Spleen (tissue), 11 donors: ENCODE measurements around the gene IL18BP. TPM values are rescaled to one million over a fixed set of nuclear protein-coding genes. Genes with fewer than 3 reads are reported as not detected.

ENCODE experiments used
- DNase-seq: peaks from one replicate; pipeline ENCODE4 v3.0.0-alpha.2; 2020
- H3K27ac ChIP-seq, 8 donors: fragments of 200-600 bp; sonication (generic) in 7 of 8; 1 replicate in 4 of 8; 2 replicates in 4 of 8; pipeline versions ENCODE4 v1.5.0 to v1.8.0; 2016 to 2021; ENCODE audit warnings: inconsistent platforms in 4 of 8, mild to moderate bottlenecking in 4 of 8, moderate library complexity in 1 of 8
- H3K27me3 ChIP-seq, 7 donors: fragments of 200-600 bp; sonication (generic) in 6 of 7; replicated peaks in 1 of 7; 1 replicate in 4 of 7; 2 replicates in 3 of 7; pipeline versions ENCODE4 v1.5.0 to v1.8.0; 2016 to 2021; ENCODE audit warnings: inconsistent platforms in 3 of 7, mild to moderate bottlenecking in 1 of 7
- H3K36me3 ChIP-seq, 6 donors: fragments of 200-600 bp; sonication (generic) in 5 of 6; 1 replicate in 4 of 6; 2 replicates in 2 of 6; pipeline versions ENCODE4 v1.5.0 to v1.8.0; 2016 to 2021; ENCODE audit warnings: inconsistent platforms in 2 of 6
- H3K4me1 ChIP-seq, 6 donors: fragments of 200-600 bp; sonication (generic) in 5 of 6; 1 replicate in 3 of 6; 2 replicates in 3 of 6; pipeline versions ENCODE4 v1.5.0 to v1.8.0; 2016 to 2021; ENCODE audit warnings: inconsistent platforms in 3 of 6
- H3K4me3 ChIP-seq, 8 donors: fragments of 200-600 bp; sonication (generic) in 7 of 8; 1 replicate in 4 of 8; 2 replicates in 4 of 8; pipeline versions ENCODE4 v1.5.0 to v1.8.0; 2016 to 2021; ENCODE audit warnings: inconsistent platforms in 4 of 8, mild to moderate bottlenecking in 4 of 8, moderate library complexity in 2 of 8
- H3K9me3 ChIP-seq, 8 donors: fragments of 200-600 bp; sonication (generic) in 7 of 8; 1 replicate in 4 of 8; 2 replicates in 4 of 8; pipeline versions ENCODE4 v1.5.0 to v1.8.0; 2016 to 2021; ENCODE audit warnings: inconsistent platforms in 4 of 8
- POLR2A ChIP-seq, 3 donors: fragments of 450-650 bp; IDR thresholded peaks; one replicate each; pipeline ENCODE4 v1.5.1; 2017; ENCODE audit warnings: antibody characterized with exemption in 3 of 3, mild to moderate bottlenecking in 1 of 3
- POLR2AphosphoS5 ChIP-seq, 3 donors: sonication (generic); formaldehyde crosslinking; IDR thresholded peaks; one replicate each; pipeline ENCODE4 v1.5.1; 2017; ENCODE audit warnings: antibody characterized with exemption in 3 of 3
- WGBS, 5 donors: extraction: QIAGEN DNeasy Blood & Tissue Kit in 3 of 5; methylation state at CpG; one replicate each; pipeline versions ENCODE4 v1.1.5 to v1.1.7; 2013 to 2018; 5-methylcytosine and 5-hydroxymethylcytosine counted together
- intact Hi-C: fragments of 100-400 bp; cut with DNase I; formaldehyde crosslinking; loops from one replicate; pipeline ENCODE4 v1.15.0; 2023; ENCODE audit warnings: low total_unique reads
- polyA plus RNA-seq, 3 donors: library from polyadenylated mRNA; stranded (reverse); fragments of 200-250 nt; gene quantifications; one replicate each; pipeline ENCODE4 v1.2.1, GENCODE V29; 2013
- total RNA-seq, 7 donors: library from RNA; depleted of rRNA in 3 of 7; stranded (reverse); fragments of >200 nt in 3 of 7; fragmentation: NEBNext Ultra II Directional in 4 of 7; extraction: Animal tissue kit (Norgen Biotek cat#: 25700) in 4 of 7; gene quantifications; one replicate each; pipeline versions ENCODE4 v1.1.0 to v1.2.1, GENCODE V29; 2016 to 2021
- TF ChIP-seq, protein P1 (sequence below), 11 experiments: fragments of 200-600 bp in 7 of 11; fragments of 450-650 bp in 4 of 11; sonication (generic) in 4 of 11; IDR thresholded peaks in 8 of 11; conservative IDR thresholded peaks in 3 of 11; 1 replicate in 7 of 11; 2 replicates in 4 of 11; pipeline versions ENCODE4 v1.4.0 to v1.8.0; 2016 to 2021; ENCODE audit warnings: antibody characterized with exemption in 11 of 11, inconsistent platforms in 4 of 11, mild to moderate bottlenecking in 1 of 11
- donor health status: healthy with polysubstance abuse.
- donor health status: DM: no; HTN: no; CAD: no; lungs with moderate emphysema.
- donor health status: DM: no; HTN: no; CAD: no.
- donor health status: Bipolar disorder and iron deficiency.
- donor health status: healthy.
- donor health status: DM: no; HTN: no; CAD: no.
- donor health status: DM: yes; HTN: yes; CAD: no.

The IL18BP gene
- total and polyA plus RNA-seq, 10 donors = 13.8 to 84.2 (median 46.7) TPM

- intact Hi-C loops = no loop called here
- DNase-seq = no peak
- 86 to 96% (median 91%) methylated on average over 3 of the region's 3 CpGs for WGBS, 5 donors
- H3K9me3 ChIP-seq = no peaks in the 10 kb centered on the region
- no peaks in the 10 kb centered on the region for H3K27me3 ChIP-seq
- TF ChIP-seq POLR2AphosphoS5 (IDR thresholded peaks at IDR 0.05) (no peak), POLR2A (IDR thresholded peaks at IDR 0.05) (no peak)
- TF ChIP-seq, protein P1, sequence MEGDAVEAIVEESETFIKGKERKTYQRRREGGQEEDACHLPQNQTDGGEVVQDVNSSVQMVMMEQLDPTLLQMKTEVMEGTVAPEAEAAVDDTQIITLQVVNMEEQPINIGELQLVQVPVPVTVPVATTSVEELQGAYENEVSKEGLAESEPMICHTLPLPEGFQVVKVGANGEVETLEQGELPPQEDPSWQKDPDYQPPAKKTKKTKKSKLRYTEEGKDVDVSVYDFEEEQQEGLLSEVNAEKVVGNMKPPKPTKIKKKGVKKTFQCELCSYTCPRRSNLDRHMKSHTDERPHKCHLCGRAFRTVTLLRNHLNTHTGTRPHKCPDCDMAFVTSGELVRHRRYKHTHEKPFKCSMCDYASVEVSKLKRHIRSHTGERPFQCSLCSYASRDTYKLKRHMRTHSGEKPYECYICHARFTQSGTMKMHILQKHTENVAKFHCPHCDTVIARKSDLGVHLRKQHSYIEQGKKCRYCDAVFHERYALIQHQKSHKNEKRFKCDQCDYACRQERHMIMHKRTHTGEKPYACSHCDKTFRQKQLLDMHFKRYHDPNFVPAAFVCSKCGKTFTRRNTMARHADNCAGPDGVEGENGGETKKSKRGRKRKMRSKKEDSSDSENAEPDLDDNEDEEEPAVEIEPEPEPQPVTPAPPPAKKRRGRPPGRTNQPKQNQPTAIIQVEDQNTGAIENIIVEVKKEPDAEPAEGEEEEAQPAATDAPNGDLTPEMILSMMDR (IDR thresholded peaks at IDR 0.05 in 8 of 11, conservative IDR thresholded peaks at IDR 0.05 in 3 of 11) = no peak
- H3K27ac ChIP-seq = no peak overlapping the region
- no peak overlapping the region for H3K4me3 ChIP-seq
- peaks cover 0 to 28% (median 0%) of the 10 kb centered on the region in 6 donors for H3K36me3 ChIP-seq
- peaks cover 22 to 85% (median 57%) of the 10 kb centered on the region in 6 donors for H3K4me1 ChIP-seq
Observed at GRCh38 chr11:71994786-71995185, 3.9 kb upstream of the IL18BP start.

- peaks cover 25 to 89% (median 66%) of the 10 kb centered on the region in 6 donors for H3K4me1 ChIP-seq
- TF ChIP-seq POLR2AphosphoS5 (IDR thresholded peaks at IDR 0.05) (no peak), POLR2A (IDR thresholded peaks at IDR 0.05) (no peak)
- TF ChIP-seq, protein P1 (IDR thresholded peaks at IDR 0.05 in 8 of 11, conservative IDR thresholded peaks at IDR 0.05 in 3 of 11) = no peak
- H3K4me3 ChIP-seq = no peak overlapping the region
- peaks cover 0 to 28% (median 4%) of the 10 kb centered on the region in 6 donors for H3K36me3 ChIP-seq
- H3K9me3 ChIP-seq = no peaks in the 10 kb centered on the region
- DNase-seq = no peak
- H3K27me3 ChIP-seq = no peaks in the 10 kb centered on the region
- 86 to 98% (median 93%) methylated on average over 3 of the region's 3 CpGs for WGBS, 5 donors
- intact Hi-C loops = no loop called here
- peak overlapping the region in 1 of 8 donors; percentile 84 for H3K27ac ChIP-seq
Observed at GRCh38 chr11:71995726-71996291, 2.9 kb upstream of the IL18BP start.

GRCh38 chr11:71996517-71996916 lies 2.2 kb upstream of the IL18BP start:
- peak overlapping the region in 4 of 8 donors; percentile 84 to 90 (median 88) for H3K27ac ChIP-seq
- 85 to 97% (median 94%) methylated on average over 3 to 4 of the region's 4 CpGs for whole genome bisulfite sequencing, 5 donors
- H3K9me3 ChIP-seq = no peaks in the 10 kb centered on the region
- TF ChIP-seq, protein P1 (IDR thresholded peaks at IDR 0.05 in 8 of 11, conservative IDR thresholded peaks at IDR 0.05 in 3 of 11) = no peak
- TF ChIP-seq POLR2AphosphoS5 (IDR thresholded peaks at IDR 0.05) (no peak), POLR2A (IDR thresholded peaks at IDR 0.05) (no peak)
- H3K27me3 ChIP-seq = no peaks in the 10 kb centered on the region
- no peak overlapping the region for H3K4me3 ChIP-seq
- no peak for DNase-seq
- intact Hi-C loops = no loop called here
- H3K36me3 ChIP-seq = peaks cover 0 to 31% (median 9%) of the 10 kb centered on the region in 6 donors
- peaks cover 25 to 89% (median 65%) of the 10 kb centered on the region in 6 donors for H3K4me1 ChIP-seq

GRCh38 chr11:71996946-71997345 lies 1.8 kb upstream of the IL18BP start:
- peak; percentile 87 for DNase-seq

More at GRCh38 chr11:71996946-71997345, 1.8 kb upstream of the IL18BP start:
- Histone ChIP-seq H3K9me3 (no peaks in the 10 kb centered on the region), H3K27me3 (no peaks in the 10 kb centered on the region), H3K36me3 (peaks cover 0 to 35% (median 13%) of the 10 kb centered on the region in 6 donors), H3K27ac (peak overlapping the region in 6 of 8 donors; percentile 84 to 92 (median 90)), H3K4me3 (no peak overlapping the region), H3K4me1 (peaks cover 22 to 89% (median 64%) of the 10 kb centered on the region in 6 donors)
- intact Hi-C loops = no loop called here
- TF ChIP-seq, protein P1 (IDR thresholded peaks at IDR 0.05 in 8 of 11, conservative IDR thresholded peaks at IDR 0.05 in 3 of 11) = no peak
- TF ChIP-seq POLR2AphosphoS5 (IDR thresholded peaks at IDR 0.05) = peak in 1 of 3 donors; percentile 74
- 46 to 72% (median 48%) methylated on average over 8 of the region's 8 CpGs for WGBS, 5 donors
